Activated effector memory CD4-positive, alpha-beta T cell treated with Interleukin-2 at 50 U/mL for 16 hours (primary cell): ENCODE measurements around the gene TGFBR3L.
"Not testable (repeated sequence)": the region's sequence is repeated elsewhere in the genome, so short reads cannot be mapped to it uniquely, and the experiment has no call there.

Experiments used
- DNase-seq: peaks from one replicate; pipeline ENCODE4 v3.0.0-alpha.2; 2020

TGFBR3L gene

GRCh38 chr19:7881910-7882309, 32.7 kb upstream of the TGFBR3L start:
- no peak for DNase-seq

GRCh38 chr19:7883105-7883504, 31.5 kb upstream of the TGFBR3L start:
- no peak for DNase-seq

- DNase-seq, result no peak
Measured at GRCh38 chr19:7883796-7884570, 30.6 kb upstream of the TGFBR3L start.

- no peak for DNase-seq
Measured at GRCh38 chr19:7885818-7886217, 28.8 kb upstream of the TGFBR3L start.

- no peak for DNase-seq
Measured at GRCh38 chr19:7887408-7888144, 27.1 kb upstream of the TGFBR3L start.

GRCh38 chr19:7888145-7888825, 26.3 kb upstream of the TGFBR3L start, which contains the start of gene LRRC8E:
TSS of gene LRRC8E (plus strand) at chr19:7888510. CDS start at chr19:7895604, 7,094 bp downstream.
- DNase-seq, result no peak

GRCh38 chr19:7888826-7889217, 25.8 kb upstream of the TGFBR3L start:
- no peak for DNase-seq

- DNase-seq, result not testable (repeated sequence)
Measured at GRCh38 chr19:7893362-7894101, 21.1 kb upstream of the TGFBR3L start.

- no peak for DNase-seq
Measured at GRCh38 chr19:7894612-7895309, 19.9 kb upstream of the TGFBR3L start.

- no peak for DNase-seq
Measured at GRCh38 chr19:7895565-7895964, 19.1 kb upstream of the TGFBR3L start.

- no peak for DNase-seq
Measured at GRCh38 chr19:7897292-7897691, 17.3 kb upstream of the TGFBR3L start.

- no peak for DNase-seq
Measured at GRCh38 chr19:7898967-7899366, 15.7 kb upstream of the TGFBR3L start.

GRCh38 chr19:7899751-7900378, 14.8 kb upstream of the TGFBR3L start:
- DNase-seq, result no peak

GRCh38 chr19:7900401-7900870, 14.2 kb upstream of the TGFBR3L start:
- DNase-seq, result no peak

GRCh38 chr19:7900931-7901330, 13.7 kb upstream of the TGFBR3L start:
- DNase-seq, result no peak

GRCh38 chr19:7901337-7901736, 13.3 kb upstream of the TGFBR3L start:
- no peak for DNase-seq

- DNase-seq, result no peak
Measured at GRCh38 chr19:7902796-7903243, 11.8 kb upstream of the TGFBR3L start.

- DNase-seq, result peak; percentile 100
Measured at GRCh38 chr19:7903244-7904073, 11.2 kb upstream of the TGFBR3L start, which contains the start of gene MAP2K7. TSS of gene MAP2K7 (plus strand) at chr19:7903877. CDS start at chr19:7903945, 68 bp downstream.

GRCh38 chr19:7904074-7905020, 10.3 kb upstream of the TGFBR3L start:
- peak; percentile 53 for DNase-seq
